OCI-LY7 (cell line): Measurements from ENCODE around the gene NUDCD3.

Source experiments
- EZH2phosphoT487 ChIP-seq: fragments of 200-600 bp; sonication (generic); IDR thresholded peaks from 2 replicates; pipeline ENCODE4 v1.6.1; 2018; ENCODE audit warnings: low read depth, borderline replicate concordance, mild to moderate bottlenecking, mixed run types, antibody characterized with exemption, low read length, moderate library complexity, mixed read lengths
- TF ChIP-seq, protein P1 (sequence below): fragments of 200-600 bp; sonication (generic); conservative IDR thresholded peaks from 2 replicates; pipeline ENCODE4 v1.5.1; 2014; ENCODE audit warnings: mild to moderate bottlenecking, antibody characterized with exemption, low read length, moderate library complexity, mixed read lengths

DNA sequence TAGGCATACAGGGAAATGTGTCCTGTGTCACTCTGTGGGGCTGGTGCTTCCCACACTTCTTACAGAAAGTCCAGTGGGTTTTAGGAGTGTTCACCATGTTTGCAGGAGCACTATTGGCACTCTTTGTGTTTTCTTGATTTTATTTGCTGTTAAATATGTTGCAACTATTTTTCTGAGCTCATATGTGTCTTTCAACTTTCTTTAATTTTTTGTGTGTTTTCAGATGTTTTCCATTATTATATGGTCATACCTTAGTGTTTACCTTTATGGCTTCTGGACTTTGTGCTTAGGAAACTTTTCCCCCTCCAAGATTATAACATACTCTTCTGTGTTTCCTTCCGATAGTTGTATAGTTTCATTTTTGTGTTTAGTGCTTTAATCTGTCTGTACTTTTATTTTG lies 20.8 kb upstream of the NUDCD3 start:
- TF ChIP-seq, protein P1, sequence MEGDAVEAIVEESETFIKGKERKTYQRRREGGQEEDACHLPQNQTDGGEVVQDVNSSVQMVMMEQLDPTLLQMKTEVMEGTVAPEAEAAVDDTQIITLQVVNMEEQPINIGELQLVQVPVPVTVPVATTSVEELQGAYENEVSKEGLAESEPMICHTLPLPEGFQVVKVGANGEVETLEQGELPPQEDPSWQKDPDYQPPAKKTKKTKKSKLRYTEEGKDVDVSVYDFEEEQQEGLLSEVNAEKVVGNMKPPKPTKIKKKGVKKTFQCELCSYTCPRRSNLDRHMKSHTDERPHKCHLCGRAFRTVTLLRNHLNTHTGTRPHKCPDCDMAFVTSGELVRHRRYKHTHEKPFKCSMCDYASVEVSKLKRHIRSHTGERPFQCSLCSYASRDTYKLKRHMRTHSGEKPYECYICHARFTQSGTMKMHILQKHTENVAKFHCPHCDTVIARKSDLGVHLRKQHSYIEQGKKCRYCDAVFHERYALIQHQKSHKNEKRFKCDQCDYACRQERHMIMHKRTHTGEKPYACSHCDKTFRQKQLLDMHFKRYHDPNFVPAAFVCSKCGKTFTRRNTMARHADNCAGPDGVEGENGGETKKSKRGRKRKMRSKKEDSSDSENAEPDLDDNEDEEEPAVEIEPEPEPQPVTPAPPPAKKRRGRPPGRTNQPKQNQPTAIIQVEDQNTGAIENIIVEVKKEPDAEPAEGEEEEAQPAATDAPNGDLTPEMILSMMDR, result no peak
- no peak for TF ChIP-seq EZH2phosphoT487
